ENCODE results near the gene DCDC1. TPM values are rescaled to one million over a fixed set of nuclear protein-coding genes. Genes with fewer than 3 reads are reported as not detected.

The DCDC1 gene
- total and polyA plus RNA-seq, 9 of the 15 experiments (the other 6 are each of a cell fraction or from before 2014, with no cell fraction given), result 0.05 to 0.18 (median 0.08) TPM; not detected in 3

DNA sequence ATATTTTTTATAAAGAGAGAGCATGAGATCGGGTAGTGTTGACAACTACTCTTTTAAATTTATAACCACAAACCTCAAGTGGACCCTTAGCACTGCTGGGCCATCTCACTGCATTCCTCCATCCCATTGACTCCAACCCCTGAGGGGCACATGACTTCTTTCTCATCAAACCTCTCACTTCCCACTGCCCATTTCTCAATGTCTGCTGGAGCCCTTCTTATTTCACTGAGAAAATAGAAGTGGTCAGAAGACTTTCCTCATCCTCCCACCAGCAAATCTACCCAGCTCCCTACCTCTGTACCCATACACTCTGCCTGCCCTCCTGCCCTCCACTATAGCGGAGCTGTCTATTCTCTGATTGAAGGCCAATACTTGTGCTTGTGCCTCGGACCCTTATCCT lies 412.8 kb downstream of the DCDC1 start:
- no peaks in the 10 kb centered on the region for H3K36me3 ChIP-seq (ENCODE audit: control insufficient read depth, insufficient read depth, low read length)
- H3K9ac ChIP-seq (ENCODE audit: insufficient read depth in 1 of 2, low read depth in 2 of 2, low read length in 2 of 2), result no peak overlapping the region
- ChIA-PET POLR2A (no interaction called here), CTCF (ENCODE audit: low intra/inter-chr PET ratio) (no interaction called here)
- no peak overlapping the region for H3K4me3 ChIP-seq
- DNase-seq (ENCODE audit: extremely low read depth in 1 of 4, low spot score in 3 of 4) (no peak), ATAC-seq (no peak), FAIRE-seq (no peak)
- no peak overlapping the region for H3K27ac ChIP-seq (ENCODE audit: extremely low read depth, low read depth, low read length)
- no peaks in the 10 kb centered on the region for H3K9me3 ChIP-seq (replicated peaks; ENCODE audit: control insufficient read depth, insufficient read depth, low read depth, low read length)
- no peaks in the 10 kb centered on the region for H3K79me2 ChIP-seq (ENCODE audit: control insufficient read depth, insufficient read depth, low read length)
- intact Hi-C loops (cut with micrococcal nuclease) (no loop called here), in situ Hi-C loops (cut with MboI) (no loop called here)
- no peaks in the 10 kb centered on the region for H3K27me3 ChIP-seq (ENCODE audit: control insufficient read depth in 2 of 2, insufficient read depth in 2 of 2, low read length in 2 of 2)
- BruUV-seq (replicated peaks), result no TSS peak
- WGBS (ENCODE audit: insufficient coverage, low coverage, missing lambda C conversion rate), result 0% methylated on average over 3 of the region's 3 CpGs
- H3K4me2 ChIP-seq (ENCODE audit: insufficient read depth, low read length), result no peak overlapping the region
- H4K20me1 ChIP-seq (replicated peaks; ENCODE audit: control insufficient read depth, insufficient read depth, low read length), result no peaks in the 10 kb centered on the region
- TF ChIP-seq SNRNP70 (optimal IDR thresholded peaks at IDR 0.05; ENCODE audit: low read depth, low read length), result no peak
- TF ChIP-seq GABPA (tag; conservative IDR thresholded peaks at IDR 0.05; ENCODE audit: low read depth), result no peak
- TF ChIP-seq, protein P1, sequence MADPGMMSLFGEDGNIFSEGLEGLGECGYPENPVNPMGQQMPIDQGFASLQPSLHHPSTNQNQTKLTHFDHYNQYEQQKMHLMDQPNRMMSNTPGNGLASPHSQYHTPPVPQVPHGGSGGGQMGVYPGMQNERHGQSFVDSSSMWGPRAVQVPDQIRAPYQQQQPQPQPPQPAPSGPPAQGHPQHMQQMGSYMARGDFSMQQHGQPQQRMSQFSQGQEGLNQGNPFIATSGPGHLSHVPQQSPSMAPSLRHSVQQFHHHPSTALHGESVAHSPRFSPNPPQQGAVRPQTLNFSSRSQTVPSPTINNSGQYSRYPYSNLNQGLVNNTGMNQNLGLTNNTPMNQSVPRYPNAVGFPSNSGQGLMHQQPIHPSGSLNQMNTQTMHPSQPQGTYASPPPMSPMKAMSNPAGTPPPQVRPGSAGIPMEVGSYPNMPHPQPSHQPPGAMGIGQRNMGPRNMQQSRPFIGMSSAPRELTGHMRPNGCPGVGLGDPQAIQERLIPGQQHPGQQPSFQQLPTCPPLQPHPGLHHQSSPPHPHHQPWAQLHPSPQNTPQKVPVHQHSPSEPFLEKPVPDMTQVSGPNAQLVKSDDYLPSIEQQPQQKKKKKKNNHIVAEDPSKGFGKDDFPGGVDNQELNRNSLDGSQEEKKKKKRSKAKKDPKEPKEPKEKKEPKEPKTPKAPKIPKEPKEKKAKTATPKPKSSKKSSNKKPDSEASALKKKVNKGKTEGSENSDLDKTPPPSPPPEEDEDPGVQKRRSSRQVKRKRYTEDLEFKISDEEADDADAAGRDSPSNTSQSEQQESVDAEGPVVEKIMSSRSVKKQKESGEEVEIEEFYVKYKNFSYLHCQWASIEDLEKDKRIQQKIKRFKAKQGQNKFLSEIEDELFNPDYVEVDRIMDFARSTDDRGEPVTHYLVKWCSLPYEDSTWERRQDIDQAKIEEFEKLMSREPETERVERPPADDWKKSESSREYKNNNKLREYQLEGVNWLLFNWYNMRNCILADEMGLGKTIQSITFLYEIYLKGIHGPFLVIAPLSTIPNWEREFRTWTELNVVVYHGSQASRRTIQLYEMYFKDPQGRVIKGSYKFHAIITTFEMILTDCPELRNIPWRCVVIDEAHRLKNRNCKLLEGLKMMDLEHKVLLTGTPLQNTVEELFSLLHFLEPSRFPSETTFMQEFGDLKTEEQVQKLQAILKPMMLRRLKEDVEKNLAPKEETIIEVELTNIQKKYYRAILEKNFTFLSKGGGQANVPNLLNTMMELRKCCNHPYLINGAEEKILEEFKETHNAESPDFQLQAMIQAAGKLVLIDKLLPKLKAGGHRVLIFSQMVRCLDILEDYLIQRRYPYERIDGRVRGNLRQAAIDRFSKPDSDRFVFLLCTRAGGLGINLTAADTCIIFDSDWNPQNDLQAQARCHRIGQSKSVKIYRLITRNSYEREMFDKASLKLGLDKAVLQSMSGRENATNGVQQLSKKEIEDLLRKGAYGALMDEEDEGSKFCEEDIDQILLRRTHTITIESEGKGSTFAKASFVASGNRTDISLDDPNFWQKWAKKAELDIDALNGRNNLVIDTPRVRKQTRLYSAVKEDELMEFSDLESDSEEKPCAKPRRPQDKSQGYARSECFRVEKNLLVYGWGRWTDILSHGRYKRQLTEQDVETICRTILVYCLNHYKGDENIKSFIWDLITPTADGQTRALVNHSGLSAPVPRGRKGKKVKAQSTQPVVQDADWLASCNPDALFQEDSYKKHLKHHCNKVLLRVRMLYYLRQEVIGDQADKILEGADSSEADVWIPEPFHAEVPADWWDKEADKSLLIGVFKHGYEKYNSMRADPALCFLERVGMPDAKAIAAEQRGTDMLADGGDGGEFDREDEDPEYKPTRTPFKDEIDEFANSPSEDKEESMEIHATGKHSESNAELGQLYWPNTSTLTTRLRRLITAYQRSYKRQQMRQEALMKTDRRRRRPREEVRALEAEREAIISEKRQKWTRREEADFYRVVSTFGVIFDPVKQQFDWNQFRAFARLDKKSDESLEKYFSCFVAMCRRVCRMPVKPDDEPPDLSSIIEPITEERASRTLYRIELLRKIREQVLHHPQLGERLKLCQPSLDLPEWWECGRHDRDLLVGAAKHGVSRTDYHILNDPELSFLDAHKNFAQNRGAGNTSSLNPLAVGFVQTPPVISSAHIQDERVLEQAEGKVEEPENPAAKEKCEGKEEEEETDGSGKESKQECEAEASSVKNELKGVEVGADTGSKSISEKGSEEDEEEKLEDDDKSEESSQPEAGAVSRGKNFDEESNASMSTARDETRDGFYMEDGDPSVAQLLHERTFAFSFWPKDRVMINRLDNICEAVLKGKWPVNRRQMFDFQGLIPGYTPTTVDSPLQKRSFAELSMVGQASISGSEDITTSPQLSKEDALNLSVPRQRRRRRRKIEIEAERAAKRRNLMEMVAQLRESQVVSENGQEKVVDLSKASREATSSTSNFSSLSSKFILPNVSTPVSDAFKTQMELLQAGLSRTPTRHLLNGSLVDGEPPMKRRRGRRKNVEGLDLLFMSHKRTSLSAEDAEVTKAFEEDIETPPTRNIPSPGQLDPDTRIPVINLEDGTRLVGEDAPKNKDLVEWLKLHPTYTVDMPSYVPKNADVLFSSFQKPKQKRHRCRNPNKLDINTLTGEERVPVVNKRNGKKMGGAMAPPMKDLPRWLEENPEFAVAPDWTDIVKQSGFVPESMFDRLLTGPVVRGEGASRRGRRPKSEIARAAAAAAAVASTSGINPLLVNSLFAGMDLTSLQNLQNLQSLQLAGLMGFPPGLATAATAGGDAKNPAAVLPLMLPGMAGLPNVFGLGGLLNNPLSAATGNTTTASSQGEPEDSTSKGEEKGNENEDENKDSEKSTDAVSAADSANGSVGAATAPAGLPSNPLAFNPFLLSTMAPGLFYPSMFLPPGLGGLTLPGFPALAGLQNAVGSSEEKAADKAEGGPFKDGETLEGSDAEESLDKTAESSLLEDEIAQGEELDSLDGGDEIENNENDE (IDR thresholded peaks at IDR 0.05; ENCODE audit: low read depth, low read length), result no peak
- no peak for TF ChIP-seq SIN3A (IDR thresholded peaks at IDR 0.05; ENCODE audit: borderline replicate concordance in 2 of 2, control insufficient read depth in 1 of 2, low read depth in 2 of 2, low read length in 2 of 2)
- TF ChIP-seq SRSF9 (IDR thresholded peaks at IDR 0.05; ENCODE audit: borderline replicate concordance, low read depth, low read length), result no peak
- no peak for TF ChIP-seq ZNF232 (CRISPR knock-in tag; IDR thresholded peaks at IDR 0.05)
- no peak for TF ChIP-seq PHB2 (IDR thresholded peaks at IDR 0.05; ENCODE audit: low read depth)
- no peak for TF ChIP-seq SMARCE1 (IDR thresholded peaks at IDR 0.05)
- TF ChIP-seq L3MBTL2 (IDR thresholded peaks at IDR 0.05), result no peak
- TF ChIP-seq MCM7 (IDR thresholded peaks at IDR 0.05), result no peak
- TF ChIP-seq ZNF395 (CRISPR knock-in tag; IDR thresholded peaks at IDR 0.05), result no peak
- H2AFZ ChIP-seq (ENCODE audit: low read depth, low read length), result no peak overlapping the region
- no peaks in the 10 kb centered on the region for H3K9me1 ChIP-seq (ENCODE audit: control insufficient read depth, insufficient read depth, low read length)
- H3K4me1 ChIP-seq (replicated peaks in 1 of 2; ENCODE audit: control insufficient read depth in 2 of 2, insufficient read depth in 2 of 2, low read length in 2 of 2), result no peaks in the 10 kb centered on the region

All from K562 (cell line).